ENCODE measurements around the gene PACS2. TPM values are rescaled to one million over a fixed set of nuclear protein-coding genes. Genes with fewer than 3 reads are reported as not detected.

The PACS2 gene
- total RNA-seq, 1 donor from 2014 or later = 263 TPM

GRCh38 chr14:105279642-105280361, 34.7 kb upstream of the PACS2 start:
- no peak for TF ChIP-seq CTCF (IDR thresholded peaks at IDR 0.05; ENCODE audit: partially characterized antibody, unreplicated experiment)
- Mint-ChIP-seq H3K9me3 (ENCODE audit: unreplicated experiment) (peaks cover 3% of the 10 kb centered on the region), H3K27me3 (ENCODE audit: unreplicated experiment) (peaks cover 4% of the 10 kb centered on the region), H3K4me3 (ENCODE audit: unreplicated experiment) (no peak overlapping the region), H3K27ac (ENCODE audit: unreplicated experiment) (no peak overlapping the region), H3K36me3 (ENCODE audit: unreplicated experiment) (peaks cover 4% of the 10 kb centered on the region), H3K4me1 (ENCODE audit: low read depth, unreplicated experiment) (peaks cover 17% of the 10 kb centered on the region)
- DNase-seq = no peak

- no peak overlapping the region for H3K4me3 Mint-ChIP-seq (ENCODE audit: unreplicated experiment)
- H3K27me3 Mint-ChIP-seq (ENCODE audit: unreplicated experiment) = peaks cover 4% of the 10 kb centered on the region
- no peak overlapping the region for H3K27ac Mint-ChIP-seq (ENCODE audit: unreplicated experiment)
- TF ChIP-seq CTCF (IDR thresholded peaks at IDR 0.05; ENCODE audit: partially characterized antibody, unreplicated experiment) = no peak
- H3K4me1 Mint-ChIP-seq (ENCODE audit: low read depth, unreplicated experiment) = peaks cover 18% of the 10 kb centered on the region
- no peak for DNase-seq
- H3K9me3 Mint-ChIP-seq (ENCODE audit: unreplicated experiment) = peaks cover 3% of the 10 kb centered on the region
- peaks cover 4% of the 10 kb centered on the region for H3K36me3 Mint-ChIP-seq (ENCODE audit: unreplicated experiment)
These were observed 34.0 kb upstream of the PACS2 start for GRCh38 chr14:105280525-105280924.

- no peak for DNase-seq
- Mint-ChIP-seq H3K27me3 (ENCODE audit: unreplicated experiment) (peaks cover 4% of the 10 kb centered on the region), H3K27ac (ENCODE audit: unreplicated experiment) (peak overlapping the region; percentile 0), H3K36me3 (ENCODE audit: unreplicated experiment) (peaks cover 4% of the 10 kb centered on the region), H3K9me3 (ENCODE audit: unreplicated experiment) (peaks cover 3% of the 10 kb centered on the region), H3K4me1 (ENCODE audit: low read depth, unreplicated experiment) (peaks cover 17% of the 10 kb centered on the region), H3K4me3 (ENCODE audit: unreplicated experiment) (no peak overlapping the region)
- TF ChIP-seq CTCF (IDR thresholded peaks at IDR 0.05; ENCODE audit: partially characterized antibody, unreplicated experiment) = peak; percentile 40
These were observed 33.0 kb upstream of the PACS2 start for GRCh38 chr14:105281371-105282097.

- Mint-ChIP-seq H3K4me3 (ENCODE audit: unreplicated experiment) (no peak overlapping the region), H3K36me3 (ENCODE audit: unreplicated experiment) (peaks cover 4% of the 10 kb centered on the region), H3K27me3 (ENCODE audit: unreplicated experiment) (peaks cover 4% of the 10 kb centered on the region), H3K4me1 (ENCODE audit: low read depth, unreplicated experiment) (peaks cover 17% of the 10 kb centered on the region), H3K27ac (ENCODE audit: unreplicated experiment) (no peak overlapping the region), H3K9me3 (ENCODE audit: unreplicated experiment) (peaks cover 3% of the 10 kb centered on the region)
- TF ChIP-seq CTCF (IDR thresholded peaks at IDR 0.05; ENCODE audit: partially characterized antibody, unreplicated experiment) = no peak
- no peak for DNase-seq
These were observed 32.3 kb upstream of the PACS2 start for GRCh38 chr14:105282098-105282725.

Measured in glutamatergic neuron (in vitro differentiated cells).